Measurements from ENCODE around the gene HSPA1L. TPM values are rescaled to one million over a fixed set of nuclear protein-coding genes. Genes with fewer than 3 reads are reported as not detected.
"Not testable (repeated sequence)": the region's sequence is repeated elsewhere in the genome, so short reads cannot be mapped to it uniquely, and the experiment has no call there.

HSPA1L gene
- total RNA-seq, 1 donor from 2014 or later = not detected

DNA sequence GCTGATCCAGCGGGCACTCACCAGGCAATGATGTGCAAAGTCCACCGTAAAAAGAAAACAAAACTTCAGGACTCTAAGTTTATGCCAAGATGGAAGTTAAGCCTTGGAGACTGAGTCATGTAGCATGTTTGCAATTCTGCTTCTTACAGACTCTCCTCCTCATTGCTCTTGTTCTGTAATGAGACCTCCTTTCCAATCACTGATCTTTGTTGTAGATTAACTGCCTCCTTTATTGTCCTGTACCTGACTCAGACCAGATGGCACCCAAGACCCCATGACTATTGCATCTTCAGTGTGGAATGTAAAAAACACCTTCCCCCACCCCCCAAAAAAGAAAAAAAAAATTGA, 36.4 kb upstream of the HSPA1L start:
- no peak for DNase-seq (ENCODE audit: low spot score in 2 of 2)
- Histone ChIP-seq H3K9me3 (no peaks in the 10 kb centered on the region), H3K36me3 (no peaks in the 10 kb centered on the region), H3K27me3 (no peaks in the 10 kb centered on the region), H3K27ac (no peak overlapping the region), H3K4me1 (no peaks in the 10 kb centered on the region), H3K4me3 (no peak overlapping the region)
- intact Hi-C loops (cut with DNase I) = no loop called here
- TF ChIP-seq, protein P1, sequence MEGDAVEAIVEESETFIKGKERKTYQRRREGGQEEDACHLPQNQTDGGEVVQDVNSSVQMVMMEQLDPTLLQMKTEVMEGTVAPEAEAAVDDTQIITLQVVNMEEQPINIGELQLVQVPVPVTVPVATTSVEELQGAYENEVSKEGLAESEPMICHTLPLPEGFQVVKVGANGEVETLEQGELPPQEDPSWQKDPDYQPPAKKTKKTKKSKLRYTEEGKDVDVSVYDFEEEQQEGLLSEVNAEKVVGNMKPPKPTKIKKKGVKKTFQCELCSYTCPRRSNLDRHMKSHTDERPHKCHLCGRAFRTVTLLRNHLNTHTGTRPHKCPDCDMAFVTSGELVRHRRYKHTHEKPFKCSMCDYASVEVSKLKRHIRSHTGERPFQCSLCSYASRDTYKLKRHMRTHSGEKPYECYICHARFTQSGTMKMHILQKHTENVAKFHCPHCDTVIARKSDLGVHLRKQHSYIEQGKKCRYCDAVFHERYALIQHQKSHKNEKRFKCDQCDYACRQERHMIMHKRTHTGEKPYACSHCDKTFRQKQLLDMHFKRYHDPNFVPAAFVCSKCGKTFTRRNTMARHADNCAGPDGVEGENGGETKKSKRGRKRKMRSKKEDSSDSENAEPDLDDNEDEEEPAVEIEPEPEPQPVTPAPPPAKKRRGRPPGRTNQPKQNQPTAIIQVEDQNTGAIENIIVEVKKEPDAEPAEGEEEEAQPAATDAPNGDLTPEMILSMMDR (IDR thresholded peaks at IDR 0.05) = no peak

DNA sequence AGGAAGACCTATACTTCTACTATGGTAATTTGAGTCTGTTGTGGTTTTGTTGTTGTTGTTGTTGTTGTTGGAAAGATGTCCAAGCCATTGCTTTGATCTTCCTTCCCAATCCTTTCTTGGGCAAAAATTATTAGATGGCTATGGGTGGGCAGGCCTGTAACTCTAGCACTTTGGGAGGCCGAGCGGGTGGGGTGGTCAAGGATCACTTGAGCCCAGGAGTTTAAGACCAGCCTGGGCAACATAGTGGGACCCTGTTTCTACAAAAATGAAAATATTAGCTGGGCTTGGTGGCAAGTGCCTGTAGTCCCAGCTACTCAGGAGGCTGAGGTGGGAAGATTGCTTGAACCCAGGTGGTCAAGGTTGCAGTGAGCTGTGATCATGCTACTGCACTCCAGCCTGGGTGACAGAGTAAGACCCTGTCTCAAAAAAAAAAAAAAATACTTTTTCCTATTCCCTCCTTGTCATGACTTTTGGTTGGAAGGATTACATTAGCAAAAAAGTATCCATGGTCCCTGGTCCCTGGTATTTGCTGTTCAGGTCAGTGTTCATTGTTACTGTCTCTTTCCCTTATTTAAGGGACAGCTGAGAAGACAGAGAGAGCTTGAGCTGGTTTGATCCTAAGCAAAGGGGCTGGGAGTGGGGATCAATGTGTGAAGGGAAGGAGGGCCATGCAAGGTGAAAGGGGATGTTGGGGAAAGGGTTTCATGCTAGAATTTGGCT, 35.8 kb upstream of the HSPA1L start:
- Histone ChIP-seq H3K36me3 (no peaks in the 10 kb centered on the region), H3K27ac (no peak overlapping the region), H3K4me3 (no peak overlapping the region), H3K9me3 (no peaks in the 10 kb centered on the region), H3K4me1 (no peaks in the 10 kb centered on the region), H3K27me3 (no peaks in the 10 kb centered on the region)
- intact Hi-C loops (cut with DNase I) = no loop called here
- TF ChIP-seq, protein P1 (IDR thresholded peaks at IDR 0.05) = no peak
- no peak for DNase-seq (ENCODE audit: low spot score in 2 of 2)

GRCh38 chr6:31847276-31847978, 32.3 kb upstream of the HSPA1L start:
- TF ChIP-seq, protein P1 (IDR thresholded peaks at IDR 0.05) = no peak
- Histone ChIP-seq H3K27me3 (no peaks in the 10 kb centered on the region), H3K27ac (no peak overlapping the region), H3K4me3 (no peak overlapping the region), H3K36me3 (no peaks in the 10 kb centered on the region), H3K4me1 (no peaks in the 10 kb centered on the region), H3K9me3 (no peaks in the 10 kb centered on the region)
- intact Hi-C loops (cut with DNase I) = no loop called here
- DNase-seq (ENCODE audit: low spot score in 2 of 2) = no peak

DNA sequence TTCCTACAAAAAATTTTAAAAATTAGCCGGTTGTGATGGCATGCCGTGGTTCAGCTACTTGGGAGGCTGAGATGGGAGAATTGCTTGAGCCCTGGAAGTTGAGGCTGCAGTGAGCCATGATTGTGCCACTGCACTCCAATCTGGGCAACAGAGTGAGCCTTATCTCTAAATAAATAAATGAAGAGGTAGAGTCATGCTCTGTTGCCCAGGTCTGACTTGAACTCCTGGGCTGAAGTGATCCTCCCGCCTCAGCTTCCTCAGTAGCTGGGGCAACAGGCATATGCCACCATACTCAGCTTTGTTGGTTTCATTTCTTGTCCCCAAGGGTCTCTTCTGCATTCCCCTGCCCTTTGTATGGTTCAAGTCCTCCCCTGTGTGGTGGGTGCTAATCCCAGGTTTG, 29.4 kb upstream of the HSPA1L start:
- no peaks in the 10 kb centered on the region for H3K4me1 ChIP-seq
- no peak overlapping the region for H3K4me3 ChIP-seq
- H3K9me3 ChIP-seq = no peaks in the 10 kb centered on the region
- H3K27ac ChIP-seq = no peak overlapping the region
- intact Hi-C loops (cut with DNase I) = no loop called here
- peaks cover 6 to 20% of the 10 kb centered on the region in 2 donors for H3K36me3 ChIP-seq
- TF ChIP-seq, protein P1 (IDR thresholded peaks at IDR 0.05) = no peak
- no peaks in the 10 kb centered on the region for H3K27me3 ChIP-seq
- DNase-seq (ENCODE audit: low spot score in 2 of 2) = no peak

GRCh38 chr6:31842053-31842452, 27.0 kb upstream of the HSPA1L start:
- H3K4me3 ChIP-seq = no peak overlapping the region
- H3K9me3 ChIP-seq = no peaks in the 10 kb centered on the region
- H3K27ac ChIP-seq = no peak overlapping the region
- peaks cover 1 to 4% of the 10 kb centered on the region in 2 donors for H3K4me1 ChIP-seq
- H3K27me3 ChIP-seq = no peaks in the 10 kb centered on the region
- peaks cover 30 to 44% of the 10 kb centered on the region in 2 donors for H3K36me3 ChIP-seq
- DNase-seq (ENCODE audit: low spot score in 2 of 2) = no peak
- TF ChIP-seq, protein P1 (IDR thresholded peaks at IDR 0.05) = no peak
- intact Hi-C loops (cut with DNase I) = no loop called here

GRCh38 chr6:31839779-31840126, 24.7 kb upstream of the HSPA1L start:
- H3K36me3 ChIP-seq = peaks cover 33 to 48% of the 10 kb centered on the region in 2 donors
- intact Hi-C loops (cut with DNase I) = loop anchor here (10.0 kb wide), 1 partner anchor 295 kb away; the partner anchor contains the start of genes ATP6V1G2, DDX39B and NFKBIL1
- not testable (repeated sequence) for H3K9me3 ChIP-seq; H3K4me3 ChIP-seq; H3K27ac ChIP-seq; DNase-seq (ENCODE audit: low spot score in 2 of 2); H3K27me3 ChIP-seq
- peaks cover 13 to 21% of the 10 kb centered on the region in 2 donors for H3K4me1 ChIP-seq
